ENCODE measurements around the gene FASLG.

Gene FASLG

GRCh38 chr1:172704420-172705210 lies 45.7 kb downstream of the FASLG start:
- H3K4me3 ChIP-seq (replicated peaks; ENCODE audit: low read depth, low read length): no peak overlapping the region
- TF ChIP-seq, protein P1, sequence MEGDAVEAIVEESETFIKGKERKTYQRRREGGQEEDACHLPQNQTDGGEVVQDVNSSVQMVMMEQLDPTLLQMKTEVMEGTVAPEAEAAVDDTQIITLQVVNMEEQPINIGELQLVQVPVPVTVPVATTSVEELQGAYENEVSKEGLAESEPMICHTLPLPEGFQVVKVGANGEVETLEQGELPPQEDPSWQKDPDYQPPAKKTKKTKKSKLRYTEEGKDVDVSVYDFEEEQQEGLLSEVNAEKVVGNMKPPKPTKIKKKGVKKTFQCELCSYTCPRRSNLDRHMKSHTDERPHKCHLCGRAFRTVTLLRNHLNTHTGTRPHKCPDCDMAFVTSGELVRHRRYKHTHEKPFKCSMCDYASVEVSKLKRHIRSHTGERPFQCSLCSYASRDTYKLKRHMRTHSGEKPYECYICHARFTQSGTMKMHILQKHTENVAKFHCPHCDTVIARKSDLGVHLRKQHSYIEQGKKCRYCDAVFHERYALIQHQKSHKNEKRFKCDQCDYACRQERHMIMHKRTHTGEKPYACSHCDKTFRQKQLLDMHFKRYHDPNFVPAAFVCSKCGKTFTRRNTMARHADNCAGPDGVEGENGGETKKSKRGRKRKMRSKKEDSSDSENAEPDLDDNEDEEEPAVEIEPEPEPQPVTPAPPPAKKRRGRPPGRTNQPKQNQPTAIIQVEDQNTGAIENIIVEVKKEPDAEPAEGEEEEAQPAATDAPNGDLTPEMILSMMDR (IDR thresholded peaks at IDR 0.05; ENCODE audit: low read length, missing control alignments): no peak
- no peak for DNase-seq (ENCODE audit: low read depth)

- H3K4me3 ChIP-seq (replicated peaks; ENCODE audit: low read depth, low read length): no peak overlapping the region
- TF ChIP-seq, protein P1 (IDR thresholded peaks at IDR 0.05; ENCODE audit: low read length, missing control alignments): no peak
- no peak for DNase-seq (ENCODE audit: low read depth)
Measured at GRCh38 chr1:172708452-172708851, 49.5 kb downstream of the FASLG start.

GRCh38 chr1:172711558-172711957 lies 52.7 kb downstream of the FASLG start:
- H3K4me3 ChIP-seq (replicated peaks; ENCODE audit: low read depth, low read length): no peak overlapping the region
- TF ChIP-seq, protein P1 (IDR thresholded peaks at IDR 0.05; ENCODE audit: low read length, missing control alignments): no peak
- no peak for DNase-seq (ENCODE audit: low read depth)

- TF ChIP-seq, protein P1 (IDR thresholded peaks at IDR 0.05; ENCODE audit: low read length, missing control alignments): no peak
- no peak for DNase-seq (ENCODE audit: low read depth)
- no peak overlapping the region for H3K4me3 ChIP-seq (replicated peaks; ENCODE audit: low read depth, low read length)
Measured at GRCh38 chr1:172713466-172713865, 54.6 kb downstream of the FASLG start.

All from fibroblast of pulmonary artery (primary cell).